Spleen (tissue), 11 donors: ENCODE results near the gene GHRH. TPM values are rescaled to one million over a fixed set of nuclear protein-coding genes. Genes with fewer than 3 reads are reported as not detected.

Experiments used
- DNase-seq: peaks from one replicate; pipeline ENCODE4 v3.0.0-alpha.2; 2020
- H3K27ac ChIP-seq, 8 donors: fragments of 200-600 bp; sonication (generic) in 7 of 8; 1 replicate in 4 of 8; 2 replicates in 4 of 8; pipeline versions ENCODE4 v1.5.0 to v1.8.0; 2016 to 2021; ENCODE audit warnings: inconsistent platforms in 4 of 8, mild to moderate bottlenecking in 4 of 8, moderate library complexity in 1 of 8
- H3K27me3 ChIP-seq, 7 donors: fragments of 200-600 bp; sonication (generic) in 6 of 7; replicated peaks in 1 of 7; 1 replicate in 4 of 7; 2 replicates in 3 of 7; pipeline versions ENCODE4 v1.5.0 to v1.8.0; 2016 to 2021; ENCODE audit warnings: inconsistent platforms in 3 of 7, mild to moderate bottlenecking in 1 of 7
- H3K36me3 ChIP-seq, 6 donors: fragments of 200-600 bp; sonication (generic) in 5 of 6; 1 replicate in 4 of 6; 2 replicates in 2 of 6; pipeline versions ENCODE4 v1.5.0 to v1.8.0; 2016 to 2021; ENCODE audit warnings: inconsistent platforms in 2 of 6
- H3K4me1 ChIP-seq, 6 donors: fragments of 200-600 bp; sonication (generic) in 5 of 6; 1 replicate in 3 of 6; 2 replicates in 3 of 6; pipeline versions ENCODE4 v1.5.0 to v1.8.0; 2016 to 2021; ENCODE audit warnings: inconsistent platforms in 3 of 6
- H3K4me3 ChIP-seq, 8 donors: fragments of 200-600 bp; sonication (generic) in 7 of 8; 1 replicate in 4 of 8; 2 replicates in 4 of 8; pipeline versions ENCODE4 v1.5.0 to v1.8.0; 2016 to 2021; ENCODE audit warnings: inconsistent platforms in 4 of 8, mild to moderate bottlenecking in 4 of 8, moderate library complexity in 2 of 8
- H3K9me3 ChIP-seq, 8 donors: fragments of 200-600 bp; sonication (generic) in 7 of 8; 1 replicate in 4 of 8; 2 replicates in 4 of 8; pipeline versions ENCODE4 v1.5.0 to v1.8.0; 2016 to 2021; ENCODE audit warnings: inconsistent platforms in 4 of 8
- POLR2A ChIP-seq, 3 donors: fragments of 450-650 bp; IDR thresholded peaks; one replicate each; pipeline ENCODE4 v1.5.1; 2017; ENCODE audit warnings: antibody characterized with exemption in 3 of 3, mild to moderate bottlenecking in 1 of 3
- POLR2AphosphoS5 ChIP-seq, 3 donors: sonication (generic); formaldehyde crosslinking; IDR thresholded peaks; one replicate each; pipeline ENCODE4 v1.5.1; 2017; ENCODE audit warnings: antibody characterized with exemption in 3 of 3
- WGBS, 5 donors: extraction: QIAGEN DNeasy Blood & Tissue Kit in 3 of 5; methylation state at CpG; one replicate each; pipeline versions ENCODE4 v1.1.5 to v1.1.7; 2013 to 2018; 5-methylcytosine and 5-hydroxymethylcytosine counted together
- intact Hi-C: fragments of 100-400 bp; cut with DNase I; formaldehyde crosslinking; loops from one replicate; pipeline ENCODE4 v1.15.0; 2023; ENCODE audit warnings: low total_unique reads
- polyA plus RNA-seq, 3 donors: library from polyadenylated mRNA; stranded (reverse); fragments of 200-250 nt; gene quantifications; one replicate each; pipeline ENCODE4 v1.2.1, GENCODE V29; 2013
- total RNA-seq, 7 donors: library from RNA; depleted of rRNA in 3 of 7; stranded (reverse); fragments of >200 nt in 3 of 7; fragmentation: NEBNext Ultra II Directional in 4 of 7; extraction: Animal tissue kit (Norgen Biotek cat#: 25700) in 4 of 7; gene quantifications; one replicate each; pipeline versions ENCODE4 v1.1.0 to v1.2.1, GENCODE V29; 2016 to 2021
- TF ChIP-seq, protein P1 (sequence below), 11 experiments: fragments of 200-600 bp in 7 of 11; fragments of 450-650 bp in 4 of 11; sonication (generic) in 4 of 11; IDR thresholded peaks in 8 of 11; conservative IDR thresholded peaks in 3 of 11; 1 replicate in 7 of 11; 2 replicates in 4 of 11; pipeline versions ENCODE4 v1.4.0 to v1.8.0; 2016 to 2021; ENCODE audit warnings: antibody characterized with exemption in 11 of 11, inconsistent platforms in 4 of 11, mild to moderate bottlenecking in 1 of 11
- donor health status: healthy with polysubstance abuse.
- donor health status: DM: no; HTN: no; CAD: no; lungs with moderate emphysema.
- donor health status: DM: no; HTN: no; CAD: no.
- donor health status: Bipolar disorder and iron deficiency.
- donor health status: healthy.
- donor health status: DM: no; HTN: no; CAD: no.
- donor health status: DM: yes; HTN: yes; CAD: no.

The GHRH gene
- total and polyA plus RNA-seq, 10 donors: not detected

DNA sequence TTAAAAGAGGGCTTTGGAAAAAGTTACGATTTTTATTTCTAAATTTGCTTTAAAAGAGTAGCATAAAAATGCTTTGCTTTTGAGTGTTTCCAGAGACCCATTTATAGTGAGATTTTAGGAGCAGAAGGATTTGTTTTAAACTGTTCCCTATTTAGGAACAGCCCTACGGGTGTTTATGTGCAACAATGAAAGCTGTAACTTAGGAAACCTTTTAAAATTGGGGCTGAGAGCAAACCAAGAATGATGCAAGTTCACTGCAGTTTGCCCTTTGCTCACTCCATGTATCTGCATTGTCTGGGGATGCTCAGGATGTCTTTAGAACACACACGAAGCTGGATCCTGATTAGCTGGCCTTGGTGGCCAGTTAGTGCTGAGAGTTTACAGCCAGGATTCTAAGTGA, 40.9 kb downstream of the GHRH start:
- no peaks in the 10 kb centered on the region for H3K9me3 ChIP-seq
- 61 to 80% (median 71%) methylated on average over 3 of the region's 3 CpGs for WGBS, 5 donors
- intact Hi-C loops: no loop called here
- H3K4me3 ChIP-seq: no peak overlapping the region
- no peak overlapping the region for H3K27ac ChIP-seq
- H3K36me3 ChIP-seq: peaks cover 0 to 100% (median 67%) of the 10 kb centered on the region in 6 donors
- peaks cover 0 to 42% (median 3%) of the 10 kb centered on the region in 6 donors for H3K4me1 ChIP-seq
- DNase-seq: no peak
- TF ChIP-seq, protein P1, sequence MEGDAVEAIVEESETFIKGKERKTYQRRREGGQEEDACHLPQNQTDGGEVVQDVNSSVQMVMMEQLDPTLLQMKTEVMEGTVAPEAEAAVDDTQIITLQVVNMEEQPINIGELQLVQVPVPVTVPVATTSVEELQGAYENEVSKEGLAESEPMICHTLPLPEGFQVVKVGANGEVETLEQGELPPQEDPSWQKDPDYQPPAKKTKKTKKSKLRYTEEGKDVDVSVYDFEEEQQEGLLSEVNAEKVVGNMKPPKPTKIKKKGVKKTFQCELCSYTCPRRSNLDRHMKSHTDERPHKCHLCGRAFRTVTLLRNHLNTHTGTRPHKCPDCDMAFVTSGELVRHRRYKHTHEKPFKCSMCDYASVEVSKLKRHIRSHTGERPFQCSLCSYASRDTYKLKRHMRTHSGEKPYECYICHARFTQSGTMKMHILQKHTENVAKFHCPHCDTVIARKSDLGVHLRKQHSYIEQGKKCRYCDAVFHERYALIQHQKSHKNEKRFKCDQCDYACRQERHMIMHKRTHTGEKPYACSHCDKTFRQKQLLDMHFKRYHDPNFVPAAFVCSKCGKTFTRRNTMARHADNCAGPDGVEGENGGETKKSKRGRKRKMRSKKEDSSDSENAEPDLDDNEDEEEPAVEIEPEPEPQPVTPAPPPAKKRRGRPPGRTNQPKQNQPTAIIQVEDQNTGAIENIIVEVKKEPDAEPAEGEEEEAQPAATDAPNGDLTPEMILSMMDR (IDR thresholded peaks at IDR 0.05 in 8 of 11, conservative IDR thresholded peaks at IDR 0.05 in 3 of 11): no peak
- TF ChIP-seq POLR2A (IDR thresholded peaks at IDR 0.05): no peak
- TF ChIP-seq POLR2AphosphoS5 (IDR thresholded peaks at IDR 0.05): no peak
- H3K27me3 ChIP-seq: no peaks in the 10 kb centered on the region

DNA sequence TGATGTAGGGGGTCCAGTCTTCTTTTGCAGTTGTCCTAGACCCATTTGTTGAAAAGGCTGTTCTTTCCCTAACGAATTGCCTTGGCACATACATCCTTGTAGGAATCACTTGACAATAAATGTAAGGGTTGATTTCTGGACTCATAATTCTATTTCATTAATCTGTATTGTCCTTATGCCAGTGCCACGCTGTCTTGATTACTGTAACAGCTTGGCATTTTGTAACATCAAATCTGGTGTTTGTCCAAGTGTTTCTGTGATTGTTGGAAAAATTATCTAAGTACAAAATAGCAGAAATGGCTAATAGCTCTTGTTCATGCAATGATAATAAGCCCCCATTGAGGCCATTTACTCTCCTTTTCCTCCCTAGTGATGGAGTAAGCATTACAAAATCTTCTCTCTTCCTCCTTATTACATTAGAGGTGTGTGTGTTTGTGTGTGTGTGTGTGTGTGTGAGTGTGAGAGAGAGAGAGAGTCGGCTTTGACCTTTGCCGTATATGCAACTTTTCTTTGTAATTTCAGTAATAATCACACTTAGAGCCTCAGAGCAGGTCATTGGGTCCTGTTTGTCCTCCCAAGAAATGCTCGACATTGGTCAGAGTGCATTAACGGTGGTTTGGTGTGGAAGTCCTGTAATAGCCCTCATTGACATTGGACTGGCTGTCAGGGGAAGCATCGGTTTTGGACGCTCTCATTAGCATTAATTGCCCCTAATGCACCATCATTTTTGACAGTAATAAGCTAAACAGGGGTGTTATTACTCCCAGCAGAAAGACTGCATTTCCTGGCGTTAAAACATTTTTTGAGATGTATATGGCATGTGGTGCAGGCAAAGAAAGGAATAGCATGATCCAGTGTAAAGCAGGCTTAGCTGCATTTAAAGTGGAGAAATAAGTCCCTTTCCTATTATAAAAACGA, 41.6 kb downstream of the GHRH start:
- WGBS, 5 donors: 77 to 90% (median 82%) methylated on average over 10 of the region's 10 CpGs
- TF ChIP-seq, protein P1 (IDR thresholded peaks at IDR 0.05 in 8 of 11, conservative IDR thresholded peaks at IDR 0.05 in 3 of 11): no peak
- TF ChIP-seq POLR2AphosphoS5 (IDR thresholded peaks at IDR 0.05): no peak
- no peak for TF ChIP-seq POLR2A (IDR thresholded peaks at IDR 0.05)
- Histone ChIP-seq H3K9me3 (no peaks in the 10 kb centered on the region), H3K36me3 (peaks cover 0 to 100% (median 66%) of the 10 kb centered on the region in 6 donors), H3K27me3 (no peaks in the 10 kb centered on the region), H3K4me1 (peaks cover 0 to 42% (median 3%) of the 10 kb centered on the region in 6 donors), H3K4me3 (no peak overlapping the region), H3K27ac (no peak overlapping the region)
- DNase-seq: no peak
- intact Hi-C loops: no loop called here

DNA sequence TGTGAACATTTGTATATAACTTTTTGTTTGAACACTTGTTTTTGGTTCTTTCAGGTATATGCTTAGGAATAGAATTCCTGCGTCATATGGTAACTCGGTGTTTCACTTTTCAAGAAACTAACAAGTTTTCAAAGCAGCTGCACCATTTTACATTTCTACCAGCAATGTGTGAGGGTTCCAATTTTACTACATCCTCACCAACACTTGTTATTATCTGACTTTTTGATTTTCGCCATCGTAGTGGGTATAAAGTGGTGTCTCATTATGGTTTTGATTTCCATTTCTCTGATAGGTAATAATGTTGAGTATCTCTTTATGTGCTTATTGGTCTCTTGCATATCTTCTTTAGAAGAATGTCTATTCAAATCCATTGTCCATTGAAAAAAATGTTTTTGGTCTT, 42.6 kb downstream of the GHRH start:
- no peak for DNase-seq
- TF ChIP-seq, protein P1 (IDR thresholded peaks at IDR 0.05 in 8 of 11, conservative IDR thresholded peaks at IDR 0.05 in 3 of 11): no peak
- intact Hi-C loops: no loop called here
- Histone ChIP-seq H3K27me3 (no peaks in the 10 kb centered on the region), H3K36me3 (peaks cover 0 to 100% (median 65%) of the 10 kb centered on the region in 6 donors), H3K27ac (no peak overlapping the region), H3K4me3 (no peak overlapping the region), H3K4me1 (peaks cover 0 to 42% (median 3%) of the 10 kb centered on the region in 6 donors), H3K9me3 (no peaks in the 10 kb centered on the region)
- 72 to 89% (median 74%) methylated on average over 4 of the region's 4 CpGs for WGBS, 5 donors

DNA sequence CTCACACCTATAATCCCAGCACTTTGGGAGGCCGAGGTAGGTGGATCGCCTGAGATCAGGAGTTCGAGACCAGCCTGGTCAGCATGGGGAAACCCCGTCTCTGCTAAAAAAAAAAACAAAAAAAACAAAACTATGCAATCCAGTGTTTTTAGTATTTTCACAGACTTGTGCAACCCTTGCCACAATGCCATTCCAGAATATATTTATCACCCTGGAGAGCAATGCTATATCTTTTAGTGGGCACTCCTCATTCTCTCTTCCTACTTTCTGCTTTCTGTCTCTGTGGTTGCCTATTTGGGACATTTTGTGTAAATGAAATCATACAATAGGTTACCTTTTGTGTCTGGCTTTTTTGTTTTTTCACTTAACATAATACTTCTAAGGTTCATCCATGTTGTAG, 43.2 kb downstream of the GHRH start:
- Histone ChIP-seq H3K36me3 (peaks cover 0 to 100% (median 66%) of the 10 kb centered on the region in 6 donors), H3K27me3 (no peaks in the 10 kb centered on the region), H3K9me3 (no peaks in the 10 kb centered on the region), H3K27ac (no peak overlapping the region), H3K4me1 (peaks cover 0 to 38% (median 2%) of the 10 kb centered on the region in 6 donors), H3K4me3 (no peak overlapping the region)
- intact Hi-C loops: no loop called here
- no peak for DNase-seq
- TF ChIP-seq POLR2A (IDR thresholded peaks at IDR 0.05) (no peak), POLR2AphosphoS5 (IDR thresholded peaks at IDR 0.05) (no peak)
- TF ChIP-seq, protein P1 (IDR thresholded peaks at IDR 0.05 in 8 of 11, conservative IDR thresholded peaks at IDR 0.05 in 3 of 11): no peak
- 91 to 97% (median 94%) methylated on average over 4 of the region's 4 CpGs for WGBS, 5 donors
